Measurements from ENCODE around the gene ALDH7A1.

DNA sequence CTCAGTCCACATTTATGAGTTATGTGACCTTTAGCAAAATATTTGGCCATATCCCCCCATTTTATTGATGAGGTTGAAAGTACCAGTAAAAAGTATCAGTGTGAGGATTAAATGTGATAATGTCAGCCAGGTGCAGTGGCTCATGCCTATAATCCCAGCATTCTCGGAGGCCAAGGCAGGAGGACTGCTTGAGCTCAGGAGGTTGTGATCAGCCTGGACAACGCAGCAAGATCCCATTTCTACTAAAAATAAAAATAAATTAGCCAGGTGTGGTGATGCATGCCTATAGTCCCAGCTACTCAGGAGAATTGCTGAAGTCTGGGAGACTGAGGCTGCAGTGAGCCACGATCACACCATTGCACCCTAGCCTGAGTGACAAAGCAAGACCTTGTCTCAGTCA is 100.6 kb downstream of the ALDH7A1 start:
- TF ChIP-seq, protein P1, sequence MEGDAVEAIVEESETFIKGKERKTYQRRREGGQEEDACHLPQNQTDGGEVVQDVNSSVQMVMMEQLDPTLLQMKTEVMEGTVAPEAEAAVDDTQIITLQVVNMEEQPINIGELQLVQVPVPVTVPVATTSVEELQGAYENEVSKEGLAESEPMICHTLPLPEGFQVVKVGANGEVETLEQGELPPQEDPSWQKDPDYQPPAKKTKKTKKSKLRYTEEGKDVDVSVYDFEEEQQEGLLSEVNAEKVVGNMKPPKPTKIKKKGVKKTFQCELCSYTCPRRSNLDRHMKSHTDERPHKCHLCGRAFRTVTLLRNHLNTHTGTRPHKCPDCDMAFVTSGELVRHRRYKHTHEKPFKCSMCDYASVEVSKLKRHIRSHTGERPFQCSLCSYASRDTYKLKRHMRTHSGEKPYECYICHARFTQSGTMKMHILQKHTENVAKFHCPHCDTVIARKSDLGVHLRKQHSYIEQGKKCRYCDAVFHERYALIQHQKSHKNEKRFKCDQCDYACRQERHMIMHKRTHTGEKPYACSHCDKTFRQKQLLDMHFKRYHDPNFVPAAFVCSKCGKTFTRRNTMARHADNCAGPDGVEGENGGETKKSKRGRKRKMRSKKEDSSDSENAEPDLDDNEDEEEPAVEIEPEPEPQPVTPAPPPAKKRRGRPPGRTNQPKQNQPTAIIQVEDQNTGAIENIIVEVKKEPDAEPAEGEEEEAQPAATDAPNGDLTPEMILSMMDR (IDR thresholded peaks at IDR 0.05) = no peak
- no peak for TF ChIP-seq POLR2A (IDR thresholded peaks at IDR 0.05)
